GM23248 (cell line): ENCODE data around the gene NR3C1. TPM values are rescaled to one million over a fixed set of nuclear protein-coding genes. Genes with fewer than 3 reads are reported as not detected.

Source experiments
- DNase-seq: peaks from one replicate; pipeline ENCODE4 v3.0.0-alpha.2; 2015
- H2AFZ ChIP-seq: fragments of 200-600 bp; sonication (generic); 2 replicates; pipeline ENCODE4 v1.6.1; 2016; ENCODE audit warnings: antibody characterized with exemption
- H3F3A ChIP-seq: fragments of 200-600 bp; sonication (generic); 2 replicates; pipeline ENCODE4 v1.6.1; 2016; ENCODE audit warnings: mild to moderate bottlenecking, antibody characterized with exemption, mixed run types; ENCODE audit not compliant: insufficient read depth
- H3K27ac ChIP-seq: fragments of 200-600 bp; sonication (generic); 2 replicates; pipeline ENCODE4 v1.5.1; 2016; ENCODE audit warnings: mild to moderate bottlenecking
- H3K27me3 ChIP-seq: fragments of 200-600 bp; sonication (generic); replicated peaks from 2 replicates; pipeline ENCODE4 v1.6.1; 2016; ENCODE audit warnings: mild to moderate bottlenecking; ENCODE audit not compliant: insufficient read depth
- H3K36me3 ChIP-seq: fragments of 200-600 bp; sonication (generic); 2 replicates; pipeline ENCODE4 v1.6.1; 2016; ENCODE audit warnings: low read depth, mild to moderate bottlenecking
- H3K4me1 ChIP-seq: fragments of 200-600 bp; sonication (generic); 2 replicates; pipeline ENCODE4 v1.6.1; 2016; ENCODE audit warnings: mild to moderate bottlenecking; ENCODE audit not compliant: insufficient read depth
- H3K4me2 ChIP-seq: fragments of 200-600 bp; sonication (generic); one replicate; pipeline ENCODE4 v1.6.1; 2016; ENCODE audit warnings: mild to moderate bottlenecking; ENCODE audit not compliant: unreplicated experiment
- H3K4me3 ChIP-seq: fragments of 200-600 bp; sonication (generic); 2 replicates; pipeline ENCODE4 v1.5.1; 2016; ENCODE audit warnings: mild to moderate bottlenecking
- H3K79me2 ChIP-seq: fragments of 200-600 bp; sonication (generic); 2 replicates; pipeline ENCODE4 v1.6.1; 2016; ENCODE audit warnings: mild to moderate bottlenecking; ENCODE audit not compliant: insufficient read depth
- H3K9ac ChIP-seq: fragments of 200-600 bp; sonication (generic); 2 replicates; pipeline ENCODE4 v1.6.1; 2016; ENCODE audit warnings: mild to moderate bottlenecking
- H3K9me2 ChIP-seq: fragments of 200-600 bp; sonication (generic); 2 replicates; pipeline ENCODE4 v1.6.1; 2016; ENCODE audit warnings: mixed run types, mild to moderate bottlenecking, moderate library complexity; ENCODE audit not compliant: insufficient read depth
- H3K9me3 ChIP-seq: fragments of 200-600 bp; sonication (generic); one replicate; pipeline ENCODE4 v1.6.1; 2017; ENCODE audit warnings: low read depth
- H4K20me1 ChIP-seq: fragments of 200-600 bp; sonication (generic); 2 replicates; pipeline ENCODE4 v1.6.0; 2016; ENCODE audit not compliant: insufficient read depth
- EZH2 ChIP-seq: fragments of 200-600 bp; sonication (generic); IDR thresholded peaks from 2 replicates; pipeline ENCODE4 v1.6.1; 2018; ENCODE audit warnings: antibody characterized with exemption, mild to moderate bottlenecking; ENCODE audit not compliant: insufficient read depth, poor library complexity, severe bottlenecking
- EZH2phosphoT487 ChIP-seq: fragments of 200-600 bp; sonication (generic); IDR thresholded peaks from 2 replicates; pipeline ENCODE4 v1.6.1; 2018; ENCODE audit warnings: antibody characterized with exemption, moderate library complexity, mild to moderate bottlenecking, low read depth; ENCODE audit not compliant: insufficient read depth
- WGBS, 2 experiments: methylation state at CpG; one replicate each; pipeline ENCODE4 v1.1.6; 2015 to 2017; ENCODE audit warnings: low lambda C conversion rate in 2 of 2, low coverage in 1 of 2; ENCODE audit errors: missing lambda C conversion rate in 2 of 2; 5-methylcytosine and 5-hydroxymethylcytosine counted together
- in situ Hi-C: fragments of 300-500 bp; cut with MboI; formaldehyde crosslinking; loops from 2 replicates; pipeline ENCODE4 v1.15.0; 2020
- polyA plus RNA-seq: library from polyadenylated mRNA; unstranded; fragments of >200 nt; fragmentation: Nextera tagmentation; extraction: Ambion mirVana; gene quantifications from 2 replicates; pipeline ENCODE4 v1.2.1, GENCODE V29; 2016
- total RNA-seq: library from RNA; depleted of rRNA; stranded (reverse); fragments of >200 nt; shearing (Covaris generic); gene quantifications from 2 replicates; pipeline ENCODE4 v1.2.3, GENCODE V29; 2014

NR3C1 gene
- total and polyA plus RNA-seq, 2 experiments from 2014 or later = 103 to 121 TPM

DNA sequence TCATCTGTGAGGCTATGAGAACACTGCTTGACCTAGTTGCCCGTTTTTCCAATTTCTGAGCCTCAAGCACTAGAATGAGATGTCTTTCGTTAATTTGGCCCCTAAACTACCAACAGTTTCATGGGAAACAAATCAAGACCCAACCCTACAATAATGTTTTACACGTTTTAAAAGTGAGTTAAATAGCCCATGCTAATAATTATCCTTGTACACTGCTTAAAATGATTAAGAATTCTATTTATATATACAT is 2.3 kb upstream of the NR3C1 start:
- Histone ChIP-seq H3F3A (peaks cover 34% of the 10 kb centered on the region), H3K9ac (peak overlapping the region; percentile 99), H3K4me2 (peak overlapping the region; percentile 81), H3K4me1 (peaks cover 10% of the 10 kb centered on the region; the same call in 1 of the 2 replicates), H3K27ac (peak overlapping the region; percentile 98), H3K79me2 (peaks cover 27% of the 10 kb centered on the region), H4K20me1 (no peaks in the 10 kb centered on the region), H3K36me3 (no peaks in the 10 kb centered on the region), H3K9me3 (no peaks in the 10 kb centered on the region), H2AFZ (peak overlapping the region; percentile 100), H3K27me3 (no peaks in the 10 kb centered on the region), H3K4me3 (peak overlapping the region; percentile 99), H3K9me2 (no peaks in the 10 kb centered on the region)
- WGBS, 2 experiments = 80 to 81% methylated on average over 3 of the region's 3 CpGs
- TF ChIP-seq EZH2 (no peak), EZH2phosphoT487 (no peak)
- no peak for DNase-seq
- in situ Hi-C loops = loop anchor here (10.0 kb wide), 1 partner anchor 739 kb away; no protein-coding TSS in a partner anchor

- no peaks in the 10 kb centered on the region for H3K27me3 ChIP-seq
- DNase-seq = peak; percentile 91
- peak overlapping the region; percentile 100 for H2AFZ ChIP-seq
- in situ Hi-C loops = loop anchor here (10.0 kb wide), 1 partner anchor 740 kb away; no protein-coding TSS in a partner anchor
- H3K79me2 ChIP-seq = peaks cover 32% of the 10 kb centered on the region
- no peaks in the 10 kb centered on the region for H3K9me2 ChIP-seq
- H3K4me2 ChIP-seq = peak overlapping the region; percentile 81
- 0 out of 2 replicates have a peak, but pooled peaks cover 2% of the 10 kb centered on the region for H3K36me3 ChIP-seq
- WGBS, 2 experiments = 2 to 5% methylated on average over 46 to 52 of the region's 52 CpGs
- peak overlapping the region; percentile 98 for H3K27ac ChIP-seq
- no peaks in the 10 kb centered on the region for H4K20me1 ChIP-seq
- peaks cover 39% of the 10 kb centered on the region for H3F3A ChIP-seq
- H3K9me3 ChIP-seq = no peaks in the 10 kb centered on the region
- no peak for TF ChIP-seq EZH2
- TF ChIP-seq EZH2phosphoT487 = no peak
- H3K4me3 ChIP-seq = peak overlapping the region; percentile 99
- H3K4me1 ChIP-seq = peaks cover 10% of the 10 kb centered on the region; the same call in 1 of the 2 replicates
- peak overlapping the region; percentile 99 for H3K9ac ChIP-seq
Observed at GRCh38 chr5:143405063-143405848, 1.8 kb upstream of the NR3C1 start.

GRCh38 chr5:143404416-143405062 is 1.1 kb upstream of the NR3C1 start:
- peaks cover 8% of the 10 kb centered on the region; the same call in 1 of the 2 replicates for H3K36me3 ChIP-seq
- peak overlapping the region; percentile 100 for H2AFZ ChIP-seq
- peak overlapping the region; percentile 99 for H3K9ac ChIP-seq
- H3K27ac ChIP-seq = peak overlapping the region; percentile 98
- no peaks in the 10 kb centered on the region for H3K9me3 ChIP-seq
- H3K4me1 ChIP-seq = peaks cover 10% of the 10 kb centered on the region; the same call in 1 of the 2 replicates
- in situ Hi-C loops = loop anchor here (5.0 to 10.0 kb wide), 2 partner anchors 423 to 740 kb away; no protein-coding TSS in a partner anchor
- H4K20me1 ChIP-seq = no peaks in the 10 kb centered on the region
- peak overlapping the region; percentile 81 for H3K4me2 ChIP-seq
- peaks cover 46% of the 10 kb centered on the region for H3F3A ChIP-seq
- DNase-seq = peak; percentile 96
- H3K4me3 ChIP-seq = peak overlapping the region; percentile 99
- 1 to 2% methylated on average over 23 to 40 of the region's 41 CpGs for WGBS, 2 experiments
- no peaks in the 10 kb centered on the region for H3K27me3 ChIP-seq
- no peaks in the 10 kb centered on the region for H3K9me2 ChIP-seq
- peaks cover 39% of the 10 kb centered on the region for H3K79me2 ChIP-seq
- TF ChIP-seq EZH2 = no peak
- no peak for TF ChIP-seq EZH2phosphoT487

DNA sequence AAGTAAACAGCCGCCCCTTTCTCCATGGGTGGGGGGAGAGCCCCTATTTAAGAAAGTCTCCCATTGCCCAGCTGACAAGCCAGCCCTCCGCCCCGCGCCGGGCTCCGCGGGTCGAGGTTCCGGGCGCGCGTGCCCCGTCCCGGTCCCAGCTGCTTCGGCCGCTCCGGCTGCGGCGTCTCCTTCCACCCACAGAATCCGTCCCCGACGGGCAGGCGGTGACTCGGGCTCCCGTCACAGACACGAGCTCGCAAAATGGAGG is 223 bp downstream of the NR3C1 start:
- Histone ChIP-seq H3K27ac (peak overlapping the region; percentile 98), H3K79me2 (peaks cover 52% of the 10 kb centered on the region), H3K27me3 (no peaks in the 10 kb centered on the region), H3K4me1 (peaks cover 10% of the 10 kb centered on the region; the same call in 1 of the 2 replicates), H2AFZ (peak overlapping the region; percentile 60), H3K4me3 (peak overlapping the region; percentile 99), H3K4me2 (peak overlapping the region; percentile 64), H3F3A (peaks cover 57% of the 10 kb centered on the region), H3K9me2 (no peaks in the 10 kb centered on the region), H3K9ac (peak overlapping the region; percentile 99), H4K20me1 (no peaks in the 10 kb centered on the region), H3K9me3 (no peaks in the 10 kb centered on the region), H3K36me3 (peaks cover 21% of the 10 kb centered on the region; the same call in 1 of the 2 replicates)
- TF ChIP-seq EZH2phosphoT487 (no peak), EZH2 (no peak)
- in situ Hi-C loops = loop anchor here (5.0 to 10.0 kb wide), 2 partner anchors 424 to 742 kb away; no protein-coding TSS in a partner anchor
- no peak for DNase-seq
- 0 to 1% methylated on average over 17 to 27 of the region's 27 CpGs for WGBS, 2 experiments
